GM12872 (cell line): ENCODE data around the gene FBN2.

ENCODE experiments used
- TF ChIP-seq, protein P1 (sequence below): IDR thresholded peaks from 3 replicates; pipeline ENCODE4 v1.5.1; 2011; ENCODE audit warnings: low read depth, mild to moderate bottlenecking, low read length, moderate library complexity; ENCODE audit not compliant: insufficient read depth

The FBN2 gene

DNA sequence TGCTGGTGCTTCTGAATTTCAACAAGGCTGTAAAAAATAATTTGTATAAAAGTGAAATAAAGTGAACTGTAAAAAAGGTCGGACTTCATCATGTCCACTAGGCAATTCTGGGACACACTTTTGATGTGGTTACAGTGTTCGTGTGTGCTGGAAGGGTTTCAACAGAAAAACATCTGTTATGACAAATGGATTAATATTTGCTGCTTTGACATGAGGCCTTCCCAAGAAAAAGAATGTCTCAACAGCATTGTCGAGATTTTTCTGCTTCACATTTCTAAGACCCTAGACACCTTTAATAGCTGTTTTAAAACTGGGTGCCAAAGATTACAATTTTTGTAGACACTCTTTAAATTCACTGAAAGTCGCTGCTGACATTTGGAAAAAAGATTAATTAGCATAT is 237.9 kb downstream of the FBN2 start:
- TF ChIP-seq, protein P1, sequence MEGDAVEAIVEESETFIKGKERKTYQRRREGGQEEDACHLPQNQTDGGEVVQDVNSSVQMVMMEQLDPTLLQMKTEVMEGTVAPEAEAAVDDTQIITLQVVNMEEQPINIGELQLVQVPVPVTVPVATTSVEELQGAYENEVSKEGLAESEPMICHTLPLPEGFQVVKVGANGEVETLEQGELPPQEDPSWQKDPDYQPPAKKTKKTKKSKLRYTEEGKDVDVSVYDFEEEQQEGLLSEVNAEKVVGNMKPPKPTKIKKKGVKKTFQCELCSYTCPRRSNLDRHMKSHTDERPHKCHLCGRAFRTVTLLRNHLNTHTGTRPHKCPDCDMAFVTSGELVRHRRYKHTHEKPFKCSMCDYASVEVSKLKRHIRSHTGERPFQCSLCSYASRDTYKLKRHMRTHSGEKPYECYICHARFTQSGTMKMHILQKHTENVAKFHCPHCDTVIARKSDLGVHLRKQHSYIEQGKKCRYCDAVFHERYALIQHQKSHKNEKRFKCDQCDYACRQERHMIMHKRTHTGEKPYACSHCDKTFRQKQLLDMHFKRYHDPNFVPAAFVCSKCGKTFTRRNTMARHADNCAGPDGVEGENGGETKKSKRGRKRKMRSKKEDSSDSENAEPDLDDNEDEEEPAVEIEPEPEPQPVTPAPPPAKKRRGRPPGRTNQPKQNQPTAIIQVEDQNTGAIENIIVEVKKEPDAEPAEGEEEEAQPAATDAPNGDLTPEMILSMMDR: no peak

DNA sequence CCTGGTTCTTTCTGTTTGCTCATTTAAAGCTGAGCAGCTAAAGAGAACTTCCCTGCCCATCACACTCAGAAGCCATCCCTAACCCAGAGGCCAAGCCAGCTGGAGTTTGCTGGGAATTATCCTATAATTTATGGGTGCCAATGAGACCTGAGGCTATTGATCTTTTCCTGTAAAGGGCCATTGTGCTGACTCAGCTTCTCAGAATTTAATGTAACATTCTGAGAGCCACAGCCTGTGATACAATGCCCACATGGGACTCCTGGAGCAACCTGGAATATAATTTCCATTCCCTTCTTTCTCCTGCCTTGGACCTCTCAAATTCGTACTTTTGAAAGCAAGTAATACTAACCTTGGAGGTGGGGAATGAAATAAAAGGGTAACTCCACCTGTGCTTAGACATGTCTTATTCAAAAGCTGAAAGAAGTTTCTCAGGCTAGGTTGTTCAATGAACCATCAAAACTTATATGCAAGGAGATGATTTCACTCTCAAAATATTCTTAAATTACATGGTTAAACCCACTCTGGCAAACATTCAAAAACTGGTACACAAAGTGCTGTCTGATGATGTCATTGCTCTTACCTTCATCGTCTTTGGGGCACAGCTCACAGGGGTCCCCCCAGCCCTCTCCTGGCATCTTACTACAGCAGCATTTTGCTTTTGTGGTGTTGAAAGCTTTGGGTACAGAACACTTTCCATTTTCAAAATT is 247.7 kb downstream of the FBN2 start:
- TF ChIP-seq, protein P1: no peak

DNA sequence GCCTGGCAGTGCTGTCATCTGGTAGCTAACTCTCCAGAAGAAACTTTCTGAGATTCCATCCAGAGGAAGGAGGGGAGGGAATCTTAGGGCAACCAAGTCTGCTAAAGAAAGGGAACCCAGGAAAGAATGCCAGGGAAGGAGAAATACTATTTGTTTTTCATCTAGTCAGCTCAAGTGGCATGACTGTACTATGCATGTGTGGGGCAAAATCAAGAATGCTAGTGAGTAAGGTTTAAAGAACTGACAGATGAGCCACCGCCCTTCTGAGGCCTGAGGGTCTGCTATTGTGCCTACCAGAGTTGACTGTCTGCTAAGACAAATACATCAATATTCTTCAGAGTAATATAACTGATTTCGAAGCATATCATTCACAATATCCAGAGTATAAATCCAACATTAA is 250.3 kb downstream of the FBN2 start:
- TF ChIP-seq, protein P1: no peak

DNA sequence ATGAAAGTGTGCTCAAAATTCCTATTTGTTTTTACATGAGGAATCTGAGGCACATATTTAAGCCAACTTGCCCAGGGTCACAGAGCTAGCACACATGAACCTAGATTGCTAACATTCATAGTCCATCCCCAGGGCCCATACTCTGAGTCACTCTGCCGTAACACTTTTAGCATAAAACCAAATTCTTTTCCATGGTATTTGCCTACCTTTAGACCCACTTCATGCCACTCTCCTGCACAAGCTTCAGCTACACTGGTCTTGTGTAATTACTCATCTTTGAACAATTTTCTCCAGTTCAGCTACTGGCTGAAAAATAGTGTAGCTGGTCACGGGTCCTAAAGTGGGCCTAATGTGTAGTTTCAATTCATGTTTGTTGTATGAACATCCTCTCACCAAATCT is 253.8 kb downstream of the FBN2 start:
- TF ChIP-seq, protein P1: no peak

DNA sequence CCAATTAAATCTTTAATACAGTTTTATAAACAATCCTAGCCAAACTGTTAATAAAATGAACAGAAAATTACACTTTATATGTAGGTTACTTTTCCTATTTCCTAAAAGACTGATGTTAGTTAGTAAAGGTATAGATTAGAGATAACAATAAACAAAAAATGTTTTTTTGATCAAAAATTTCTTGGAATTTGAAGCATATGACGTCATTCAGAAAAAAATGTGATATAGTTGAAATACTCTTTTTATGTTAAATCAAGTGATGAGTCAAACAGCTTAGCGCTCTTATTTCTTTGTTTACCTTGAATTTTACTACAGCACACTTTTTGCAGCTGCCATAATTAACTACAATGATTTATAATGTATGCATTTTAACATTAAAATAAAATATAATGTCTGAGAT is 258.7 kb downstream of the FBN2 start:
- TF ChIP-seq, protein P1: no peak

DNA sequence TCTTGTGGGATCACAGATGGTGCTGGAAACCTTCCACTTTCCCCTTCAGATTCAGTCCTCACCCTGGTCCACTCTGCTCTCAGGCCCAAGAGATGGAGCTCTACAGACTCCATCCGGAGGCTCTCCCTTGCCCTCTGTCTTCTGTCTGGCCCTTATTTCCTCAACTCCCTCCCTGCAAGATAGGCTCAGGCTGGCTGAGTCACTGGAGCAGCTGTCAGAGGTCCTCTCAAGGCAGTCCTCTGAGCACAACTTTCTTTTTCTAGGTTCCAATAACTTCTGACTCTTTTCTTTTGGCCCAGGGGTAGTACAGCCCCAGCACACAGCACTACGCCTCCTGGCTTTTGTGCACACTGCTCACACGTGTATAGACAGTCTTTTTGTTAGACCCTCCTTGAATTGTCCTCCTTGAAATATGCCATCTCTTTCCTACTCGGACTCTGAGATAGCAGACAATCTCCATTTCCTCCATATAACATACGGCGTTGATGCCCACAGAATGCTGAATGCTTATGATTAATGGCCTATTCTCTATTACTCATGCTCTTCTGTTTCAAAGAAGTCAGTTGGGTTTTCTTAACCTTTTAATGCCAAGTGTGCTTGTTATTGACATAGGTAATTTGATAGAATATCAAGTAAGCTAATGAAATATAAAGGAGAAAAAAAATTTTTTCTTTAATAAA is 261.4 kb downstream of the FBN2 start:
- TF ChIP-seq, protein P1: no peak

DNA sequence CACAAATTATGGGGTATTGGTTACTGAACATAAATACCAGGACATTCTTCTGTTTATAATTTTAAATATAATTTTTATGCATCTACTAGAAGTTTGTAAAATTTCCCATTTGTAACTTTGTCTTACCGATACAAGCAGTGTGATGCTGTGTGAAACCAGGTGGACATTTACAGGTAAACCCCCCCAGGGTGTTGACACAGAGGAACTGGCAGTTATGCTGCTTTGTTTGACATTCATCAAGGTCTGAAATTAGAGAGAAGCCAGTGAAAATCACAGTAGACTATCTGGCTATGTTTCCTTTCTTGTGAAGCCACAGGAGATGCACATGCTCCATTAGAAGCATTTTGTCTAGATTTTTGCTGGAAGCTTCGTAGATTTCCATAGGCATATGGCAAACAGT is 263.6 kb downstream of the FBN2 start:
- TF ChIP-seq, protein P1: no peak
